CD4-positive, alpha-beta T cell treated with Interleukin-17A for 1 hour (primary cell): Measurements from ENCODE around the gene MED16.
"Not testable (repeated sequence)": the region's sequence is repeated elsewhere in the genome, so short reads cannot be mapped to it uniquely, and the experiment has no call there.

ENCODE experiments used
- DNase-seq: peaks from one replicate; pipeline ENCODE4 v3.0.0-alpha.2; 2020

MED16 gene

DNA sequence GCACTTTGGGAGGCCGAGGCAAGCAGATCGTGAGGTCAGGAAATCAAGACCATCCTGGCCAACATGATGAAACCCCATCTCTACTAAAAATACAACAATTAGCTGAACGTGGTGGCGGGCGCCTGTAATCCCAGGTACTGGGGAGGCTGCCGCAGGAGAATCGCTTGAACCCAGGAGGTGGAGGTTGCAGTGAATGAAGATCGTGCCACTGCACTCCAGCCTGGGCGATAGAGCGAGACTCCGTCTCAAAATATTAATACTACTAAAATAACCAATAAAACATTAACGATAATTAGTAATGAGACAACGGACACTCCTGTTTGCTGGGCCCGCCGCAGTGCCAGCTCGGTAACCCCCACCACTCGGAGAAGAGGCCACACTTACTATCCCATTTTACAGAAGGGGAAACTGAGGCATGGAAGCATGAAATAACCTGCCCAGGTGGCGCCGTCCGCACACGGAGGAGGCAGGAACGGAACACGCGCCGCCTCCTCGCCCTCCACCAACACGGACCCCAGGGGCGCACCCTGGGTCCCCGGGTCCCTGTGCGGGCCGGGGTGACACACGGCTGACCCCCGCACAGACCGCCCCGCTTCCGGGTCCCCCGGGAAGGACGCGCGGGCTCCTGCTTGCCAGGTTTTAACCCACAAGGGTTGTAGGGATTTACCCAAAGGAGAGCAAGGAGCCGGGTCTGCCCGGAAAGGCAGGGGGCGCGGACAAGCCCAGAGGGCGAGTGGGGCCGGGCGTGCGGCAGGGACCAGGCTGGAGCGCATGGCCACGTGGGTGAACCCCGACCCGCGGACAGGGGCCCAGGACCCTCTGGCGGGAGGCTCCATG, 18.4 kb upstream of the MED16 start:
- DNase-seq: no peak

DNA sequence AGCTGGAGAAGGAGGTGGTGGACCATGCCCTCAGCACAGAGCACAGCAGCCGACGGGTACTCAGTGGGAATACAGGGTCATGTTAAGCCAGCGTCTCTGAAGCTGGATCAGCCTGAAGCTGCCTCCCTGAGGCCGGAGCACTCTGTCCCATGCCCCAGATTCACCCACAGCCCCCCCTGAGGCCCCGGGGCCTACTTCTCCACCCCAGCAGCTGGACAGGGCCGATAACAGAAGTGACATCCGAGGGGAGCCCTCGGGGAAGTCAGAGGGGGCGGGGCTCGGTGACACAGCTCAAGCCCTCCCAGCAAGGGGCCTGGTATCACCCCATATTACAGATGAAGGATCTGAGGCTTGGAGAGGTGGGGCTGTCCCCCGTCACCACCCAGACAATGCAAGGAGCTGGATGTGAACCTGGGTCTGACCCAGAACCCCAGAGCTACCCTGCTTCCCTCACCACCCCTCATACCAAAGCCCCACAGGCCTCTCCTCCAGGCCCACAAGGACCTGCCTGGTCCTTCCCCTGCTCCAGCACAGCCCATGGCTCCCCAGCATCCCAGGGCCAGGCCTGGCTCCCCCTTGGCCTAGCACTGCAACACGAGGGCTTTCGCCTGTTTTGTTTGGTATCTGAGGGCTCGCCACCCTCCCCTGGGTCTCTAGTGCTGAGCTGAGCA, 14.3 kb upstream of the MED16 start:
- peak; percentile 48 for DNase-seq

DNA sequence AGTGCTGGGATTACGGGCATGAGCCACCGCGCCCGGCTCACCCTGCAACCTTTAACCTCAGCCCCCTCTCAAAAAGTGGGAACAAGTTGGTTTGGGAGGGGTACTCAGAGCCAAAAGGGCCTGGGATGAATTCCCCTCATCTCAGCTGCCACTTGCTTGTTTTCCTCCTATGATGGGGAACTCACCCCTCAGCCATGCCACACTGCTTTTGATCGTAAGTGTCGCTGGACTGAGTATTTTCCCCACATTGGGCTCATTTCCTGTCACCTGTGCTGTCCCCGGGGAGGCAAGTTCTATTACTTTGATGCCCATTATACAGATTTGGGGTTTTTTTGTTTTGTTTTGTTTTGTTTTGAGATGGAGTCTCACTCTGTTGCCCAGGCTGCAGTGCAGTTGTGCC, 13.5 kb upstream of the MED16 start:
- DNase-seq: peak; percentile 62

DNA sequence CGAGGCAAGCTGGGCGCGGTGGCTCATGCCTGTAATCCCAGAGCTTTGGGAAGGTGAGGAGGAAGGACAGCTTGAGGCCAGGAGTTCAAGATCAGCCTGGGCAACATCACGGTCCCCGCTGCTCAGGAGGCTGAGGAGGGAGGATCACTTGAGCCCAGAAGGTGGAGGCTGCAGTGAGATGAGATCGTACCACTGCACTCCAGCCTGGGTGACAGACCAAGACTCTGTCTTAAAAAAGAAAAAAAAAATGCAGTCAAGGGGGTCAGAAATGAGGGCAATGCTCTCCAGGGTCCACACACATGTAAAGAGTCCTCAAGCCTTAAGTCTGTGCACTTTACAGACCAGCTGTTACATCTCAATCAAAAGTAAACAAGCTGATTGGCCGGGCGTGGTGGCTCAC, 11.6 kb upstream of the MED16 start:
- no peak for DNase-seq

DNA sequence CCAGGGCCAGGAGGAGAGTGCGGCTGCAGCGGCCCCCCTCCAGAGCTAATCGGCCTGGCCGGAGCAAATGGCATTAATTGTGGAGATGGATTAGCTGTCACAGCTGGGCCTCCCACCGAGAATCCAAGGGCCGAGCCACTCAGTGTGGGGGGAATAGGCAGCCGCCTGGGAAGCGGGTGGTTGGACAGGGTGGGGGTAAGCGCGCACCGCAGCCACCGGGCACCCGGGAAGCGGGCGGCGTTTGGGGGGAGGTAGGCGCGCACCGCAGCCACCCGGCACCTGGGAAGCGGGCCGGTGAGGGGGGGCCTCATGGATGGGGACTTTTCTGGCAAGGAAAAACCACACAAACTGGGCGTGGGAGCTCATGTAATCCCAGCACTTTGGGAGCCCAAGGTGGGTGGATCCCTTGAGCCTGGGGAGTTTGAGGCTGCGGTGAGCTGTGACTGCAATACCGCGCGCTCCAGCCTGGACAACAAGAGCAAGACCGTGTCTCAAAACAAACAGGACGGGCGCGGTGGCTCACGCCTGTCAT, 10.3 kb upstream of the MED16 start:
- no peak for DNase-seq

DNA sequence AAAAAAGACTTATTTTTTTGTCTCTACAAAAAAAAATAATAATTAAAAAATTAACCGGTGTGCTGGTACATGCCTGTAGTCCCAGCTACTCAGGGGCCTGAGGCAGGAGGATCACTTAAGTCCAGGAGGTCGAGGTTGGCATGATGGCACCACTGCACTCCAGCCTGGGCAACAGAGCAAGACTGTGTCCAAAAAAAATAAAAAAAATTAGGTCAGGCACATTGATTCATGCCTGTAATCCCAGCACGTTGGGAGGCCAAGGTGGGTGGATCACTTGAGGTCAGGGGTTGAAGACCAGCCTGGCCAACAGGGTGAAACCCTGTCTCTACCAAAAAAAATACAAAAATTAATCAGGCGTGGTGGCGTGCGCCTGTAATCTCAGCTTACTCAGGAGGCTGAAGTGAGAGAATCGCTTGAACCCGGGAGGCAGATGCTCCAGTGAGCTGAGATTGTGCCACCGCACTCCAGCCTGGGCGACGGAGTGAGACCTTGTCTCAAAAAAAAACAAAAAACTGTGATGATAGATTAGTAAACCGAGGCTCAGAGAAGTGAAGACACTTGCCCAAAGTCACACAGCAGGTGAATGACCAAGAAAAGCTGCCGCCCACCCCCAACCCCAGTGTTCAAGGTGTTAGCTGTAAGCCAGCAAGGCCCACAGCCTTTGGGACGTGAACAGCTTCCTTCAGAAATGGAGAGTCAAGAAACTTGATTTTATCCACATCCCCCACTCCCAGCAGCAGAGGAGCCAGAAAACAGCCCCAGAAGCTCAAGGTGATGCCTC, 9.6 kb upstream of the MED16 start:
- no peak for DNase-seq

DNA sequence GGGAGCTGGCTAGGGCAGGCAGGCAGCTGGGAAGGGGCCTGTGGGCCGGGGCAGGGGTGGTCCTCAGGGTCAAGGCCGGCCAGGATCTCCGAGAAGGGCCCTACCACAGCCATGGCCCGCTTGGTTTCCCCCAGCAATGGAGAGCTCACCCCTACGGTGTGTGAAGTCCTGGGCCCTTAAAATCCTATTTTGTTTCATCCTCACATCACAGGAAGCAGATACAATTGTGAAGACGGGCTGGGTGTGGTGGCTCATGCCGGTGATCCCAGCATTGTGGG, 9.0 kb upstream of the MED16 start:
- no peak for DNase-seq

DNA sequence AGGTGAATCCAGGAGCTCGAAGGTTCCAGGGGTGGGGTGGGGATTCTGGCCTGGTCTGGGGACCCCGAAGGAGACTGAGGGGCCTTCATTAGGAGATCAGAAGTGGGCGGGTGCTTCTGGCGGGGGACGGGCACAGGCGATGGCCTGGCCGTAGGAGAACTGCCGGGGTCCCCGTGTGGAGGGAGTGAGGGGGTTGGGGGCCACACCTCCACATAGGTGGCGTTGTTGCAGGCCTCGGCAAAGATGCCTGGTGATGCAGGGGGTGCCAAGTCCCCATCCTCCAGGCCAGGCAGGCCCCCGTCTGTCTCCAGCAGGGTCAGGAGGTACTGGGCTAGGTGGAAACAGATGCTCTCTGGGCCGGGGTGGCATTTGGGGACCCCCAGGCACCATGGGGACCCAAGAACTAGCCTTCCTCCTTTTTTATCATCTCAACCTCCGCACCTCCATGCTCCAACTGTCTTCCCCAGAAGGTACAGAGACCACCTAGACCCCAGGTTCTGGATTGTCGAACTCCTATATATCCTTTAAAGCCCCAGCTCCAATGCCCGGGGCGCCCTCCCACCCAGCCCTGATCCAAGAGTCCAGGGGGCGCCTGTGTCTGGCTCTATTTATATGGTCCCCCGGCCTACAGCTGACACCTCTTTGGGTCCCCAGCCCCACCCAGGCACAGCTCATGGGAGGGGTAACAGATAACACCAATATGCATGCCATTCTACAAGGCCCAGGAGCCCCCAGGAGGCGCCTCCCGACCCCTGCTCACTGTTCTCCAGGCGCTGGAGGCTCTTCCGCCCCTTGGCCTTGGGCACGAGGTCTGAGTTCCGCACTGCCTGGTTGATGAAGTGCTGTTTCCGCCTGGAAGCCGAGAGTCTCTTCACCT, 8.5 kb upstream of the MED16 start:
- no peak for DNase-seq

DNA sequence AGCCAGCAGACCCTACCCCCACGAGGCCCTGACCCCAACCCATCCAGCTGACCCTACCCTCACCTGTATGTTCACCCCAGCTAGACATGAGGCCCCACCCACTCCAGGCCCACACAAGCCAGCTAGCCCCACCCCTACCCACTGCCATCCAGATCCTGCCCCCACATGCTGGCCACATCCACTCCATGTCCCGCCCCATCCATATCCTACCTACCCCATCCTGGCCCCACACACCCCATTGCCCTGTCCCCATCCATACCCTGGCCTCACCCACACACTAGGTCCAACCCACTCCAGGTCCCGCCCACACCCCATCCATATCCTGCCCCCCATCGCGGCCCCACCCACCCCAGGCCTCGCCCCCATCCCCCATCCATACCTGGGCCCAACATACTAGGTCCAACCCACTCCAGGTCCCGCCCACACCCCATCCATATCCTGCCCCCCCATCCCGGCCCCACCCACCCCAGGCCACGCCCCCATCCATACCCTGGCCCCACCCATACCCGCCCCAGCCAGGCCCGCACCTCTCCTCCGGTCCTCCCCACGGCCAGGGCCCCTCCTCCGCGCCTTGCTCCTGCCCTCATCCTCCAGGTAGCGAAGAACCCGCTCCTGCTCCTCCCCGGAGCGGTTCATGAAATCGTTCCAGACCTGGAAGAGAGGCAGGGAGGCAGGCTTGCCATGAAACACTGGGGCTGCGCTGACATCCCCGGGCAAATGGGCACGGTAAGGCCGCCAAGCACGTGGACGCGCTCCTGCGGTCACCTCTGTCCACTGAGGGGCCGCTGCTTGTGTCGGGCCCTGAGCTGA, 7.5 kb upstream of the MED16 start:
- peak; percentile 65 for DNase-seq

DNA sequence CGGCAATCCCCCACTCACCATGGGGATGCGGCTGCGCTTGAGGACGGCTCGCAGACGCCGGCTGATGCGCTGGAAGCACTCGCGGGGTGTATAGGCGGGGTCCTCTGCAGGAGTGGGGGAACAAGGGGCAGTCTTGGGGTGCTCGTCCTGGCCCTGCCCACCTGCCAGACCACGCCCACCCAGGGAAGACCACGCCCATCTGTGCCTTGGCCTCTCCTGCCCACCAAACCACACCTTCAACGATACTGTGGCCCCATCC, 7.0 kb upstream of the MED16 start:
- no peak for DNase-seq

DNA sequence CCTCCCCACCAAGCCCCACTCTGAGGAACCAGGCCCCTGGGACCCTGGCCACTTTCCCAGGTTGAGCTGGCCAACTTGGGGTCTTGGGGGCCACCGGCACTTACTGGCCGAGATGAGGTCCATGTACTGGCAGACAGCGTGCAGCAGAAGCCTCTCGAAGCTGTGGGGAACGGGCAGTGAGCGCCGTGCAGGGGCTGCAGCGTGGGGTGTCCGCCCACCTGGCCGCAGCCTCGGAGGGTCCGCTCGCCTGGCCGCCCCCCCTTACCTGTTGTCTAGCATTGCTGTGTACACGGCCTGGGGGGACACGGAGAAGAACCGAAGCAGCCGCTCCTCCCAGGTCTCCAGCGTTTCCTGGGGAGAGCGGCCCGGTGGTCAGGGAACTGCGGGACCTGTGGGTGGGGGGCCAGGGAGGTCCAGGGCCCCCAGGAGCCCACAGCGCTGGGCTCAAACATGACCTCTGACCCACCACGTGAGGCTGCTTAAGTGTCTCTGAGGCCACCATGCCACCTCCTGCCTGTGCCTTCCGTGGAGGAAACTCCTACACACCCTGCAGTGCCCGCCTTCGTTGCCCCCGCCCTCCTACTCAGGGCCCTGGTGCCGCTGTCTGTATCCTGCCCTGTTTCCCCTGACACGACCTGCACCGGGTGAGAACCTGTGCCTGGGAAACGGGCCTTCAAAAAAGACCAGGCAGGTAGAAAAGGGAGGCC, 6.5 kb upstream of the MED16 start:
- DNase-seq: no peak

DNA sequence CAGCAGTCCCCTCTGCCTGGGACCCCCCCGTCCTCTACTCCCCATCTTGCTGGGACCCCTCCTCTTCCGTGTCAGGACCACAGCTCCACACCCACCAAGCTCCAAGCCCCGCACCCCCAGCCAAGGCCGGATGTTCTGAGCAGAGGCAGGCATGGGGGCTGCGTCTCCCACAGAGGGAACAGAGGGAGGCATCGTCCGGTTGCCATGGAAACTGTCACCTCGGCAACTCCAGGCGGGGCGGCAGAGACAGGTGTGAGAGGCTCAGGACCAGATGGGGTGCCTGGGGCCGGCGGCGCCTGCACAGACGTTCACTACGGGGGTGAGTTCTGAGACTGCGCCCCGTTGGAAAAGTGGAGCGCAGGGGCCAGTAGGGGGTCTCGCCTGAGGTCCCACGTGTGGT, 5.7 kb upstream of the MED16 start:
- DNase-seq: peak; percentile 49

DNA sequence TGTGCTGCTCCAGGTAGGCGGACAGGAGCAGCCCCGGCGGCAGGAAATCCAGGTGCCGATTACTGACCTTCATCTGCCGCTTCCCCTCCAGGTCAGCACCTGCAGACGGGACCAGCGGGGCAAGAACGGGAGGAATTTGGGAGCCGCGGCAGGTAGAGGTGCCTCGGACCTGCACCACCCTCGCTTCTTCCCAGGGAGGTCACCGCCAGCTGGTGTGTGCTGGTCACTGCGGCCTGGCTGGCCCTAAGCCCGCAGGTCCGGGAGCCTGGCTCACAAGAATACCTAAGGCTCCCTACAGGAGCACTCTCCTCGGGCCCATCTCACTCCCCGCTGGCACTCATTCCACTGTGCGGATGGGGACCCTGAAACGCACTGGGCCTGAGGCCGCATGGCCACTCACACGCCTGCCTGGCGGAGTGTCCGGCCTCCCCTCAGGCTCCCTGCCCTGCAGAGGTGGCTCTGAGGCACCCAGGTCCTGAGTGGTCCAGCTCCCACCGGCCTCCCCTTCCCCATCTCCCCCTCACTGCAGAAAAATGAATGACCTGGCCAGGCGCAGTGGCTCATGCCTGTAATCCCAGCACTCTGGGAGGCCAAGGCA, 4.6 kb upstream of the MED16 start:
- no peak for DNase-seq

DNA sequence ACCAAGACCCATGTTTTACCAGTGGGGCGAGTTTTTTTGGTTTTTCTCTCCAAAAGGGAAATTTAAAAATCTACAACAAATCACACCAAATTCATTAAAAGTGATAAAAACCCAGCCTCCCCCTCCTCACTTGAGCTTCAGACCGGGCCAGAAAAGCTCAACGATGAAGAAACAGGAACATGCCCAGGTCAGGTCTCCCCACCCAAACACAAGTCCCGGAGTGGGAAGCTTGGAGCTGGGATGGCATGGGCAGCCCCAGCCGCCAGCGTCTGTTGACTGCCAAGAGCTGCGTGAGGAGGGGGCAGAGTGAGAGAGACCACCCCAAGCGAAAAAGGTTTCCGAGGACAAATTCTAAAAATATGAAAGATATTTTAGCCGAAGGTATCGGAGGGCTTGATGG, 4.0 kb upstream of the MED16 start:
- no peak for DNase-seq

DNA sequence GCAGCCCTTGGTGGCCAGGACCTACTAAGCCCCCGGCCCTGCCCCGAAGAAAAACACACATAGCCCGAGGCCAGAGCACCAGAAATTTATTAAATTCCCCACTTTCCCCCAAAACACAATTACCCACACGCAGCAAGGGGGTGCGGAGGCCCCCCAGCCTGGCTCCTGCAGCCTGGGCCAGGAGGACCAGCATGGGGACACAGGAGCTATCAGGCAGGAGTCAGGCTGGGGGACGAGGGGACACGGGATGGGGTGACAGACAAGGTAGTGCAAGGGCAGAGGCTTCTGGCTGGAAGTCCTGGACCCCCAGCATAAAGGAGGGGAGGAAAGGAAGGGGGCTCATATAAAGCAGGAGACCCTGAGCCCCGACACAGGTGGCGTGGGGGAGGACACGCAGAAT, 3.4 kb upstream of the MED16 start:
- no peak for DNase-seq

DNA sequence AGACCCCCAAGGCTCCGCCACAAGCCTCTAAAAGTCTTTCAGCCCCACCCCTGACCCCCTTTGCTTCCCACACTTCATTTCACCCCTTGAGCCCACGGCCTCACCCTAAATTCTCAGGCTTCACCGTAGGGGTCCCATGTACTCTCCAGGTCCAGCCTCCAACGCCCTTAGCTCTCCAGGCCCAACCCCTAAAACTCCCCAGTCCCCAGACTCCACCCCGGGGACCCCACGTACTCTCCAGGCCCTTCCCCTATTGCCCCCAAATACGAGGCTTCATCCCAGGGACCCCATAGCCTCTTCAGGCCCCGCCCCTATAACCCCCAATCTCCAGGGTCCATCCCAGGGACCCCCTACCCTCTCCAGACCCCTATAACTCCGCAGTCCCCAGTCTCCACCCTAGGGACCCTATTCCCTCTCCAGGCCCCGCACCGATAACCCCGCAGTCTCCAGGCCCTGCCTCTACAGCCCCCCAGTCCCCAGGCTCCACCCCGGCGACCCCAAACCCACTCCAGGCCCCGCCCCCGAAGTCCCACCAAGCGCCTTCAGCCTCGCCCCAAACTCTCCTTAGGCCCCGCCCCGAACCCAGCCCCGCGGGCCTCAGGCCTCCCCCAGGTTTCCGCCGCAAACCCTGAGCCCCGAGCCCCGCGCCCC, 619 bp downstream of the MED16 start:
- DNase-seq: no peak

DNA sequence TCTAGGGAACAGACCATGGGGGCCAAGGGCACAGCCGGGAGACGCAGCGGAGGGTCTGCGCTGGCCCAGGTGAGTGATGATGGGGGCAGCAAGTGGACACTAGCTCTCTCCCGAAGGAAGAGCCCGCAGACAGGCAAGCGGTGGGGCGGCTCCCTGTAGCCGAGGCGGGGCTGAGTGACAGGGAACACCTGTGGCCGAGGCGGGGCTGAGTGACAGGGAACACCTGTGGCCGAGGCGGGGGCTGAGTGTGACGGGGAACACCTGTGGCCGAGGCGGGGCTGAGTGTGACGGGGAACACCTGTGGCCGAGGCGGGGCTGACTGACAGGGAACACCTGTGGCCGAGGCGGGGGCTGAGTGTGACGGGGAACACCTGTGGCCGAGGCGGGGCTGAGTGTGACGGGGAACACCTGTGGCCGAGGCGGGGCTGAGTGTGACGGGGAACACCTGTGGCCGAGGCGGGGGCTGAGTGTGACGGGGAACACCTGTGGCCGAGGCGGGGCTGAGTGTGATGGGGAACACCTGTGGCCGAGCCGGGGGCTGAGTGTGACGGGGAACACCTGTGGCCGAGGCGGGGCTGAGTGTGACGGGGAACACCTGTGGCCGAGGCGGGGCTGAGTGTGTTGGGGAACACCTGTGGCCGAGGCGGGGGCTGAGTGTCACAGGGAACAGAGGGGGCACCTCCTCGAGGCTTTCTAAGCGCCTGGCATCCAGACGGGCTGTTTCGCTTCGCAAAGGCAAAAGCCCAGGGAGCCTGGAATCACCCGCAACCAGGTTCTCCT, 1.4 kb downstream of the MED16 start:
- DNase-seq: not testable (repeated sequence)

DNA sequence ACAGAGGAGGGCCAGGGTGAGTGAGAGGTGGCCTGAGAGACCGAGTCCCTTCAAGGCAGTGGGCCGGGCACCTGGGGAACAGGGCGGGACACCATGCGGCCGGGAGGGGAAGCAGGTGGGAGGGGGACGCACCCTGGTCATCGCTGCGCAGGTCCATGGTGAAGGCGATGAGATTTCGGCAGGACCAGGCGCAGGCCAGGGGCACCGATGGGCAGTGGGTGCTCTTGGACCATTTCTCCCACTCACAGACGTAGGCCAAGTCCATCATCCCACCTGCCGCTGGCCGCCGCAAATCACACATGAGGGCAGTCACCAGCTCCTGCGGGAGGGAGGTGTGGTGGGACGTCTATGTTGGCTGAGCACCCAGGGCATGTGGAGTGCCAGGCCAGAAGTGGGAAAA, 2.2 kb downstream of the MED16 start:
- no peak for DNase-seq

DNA sequence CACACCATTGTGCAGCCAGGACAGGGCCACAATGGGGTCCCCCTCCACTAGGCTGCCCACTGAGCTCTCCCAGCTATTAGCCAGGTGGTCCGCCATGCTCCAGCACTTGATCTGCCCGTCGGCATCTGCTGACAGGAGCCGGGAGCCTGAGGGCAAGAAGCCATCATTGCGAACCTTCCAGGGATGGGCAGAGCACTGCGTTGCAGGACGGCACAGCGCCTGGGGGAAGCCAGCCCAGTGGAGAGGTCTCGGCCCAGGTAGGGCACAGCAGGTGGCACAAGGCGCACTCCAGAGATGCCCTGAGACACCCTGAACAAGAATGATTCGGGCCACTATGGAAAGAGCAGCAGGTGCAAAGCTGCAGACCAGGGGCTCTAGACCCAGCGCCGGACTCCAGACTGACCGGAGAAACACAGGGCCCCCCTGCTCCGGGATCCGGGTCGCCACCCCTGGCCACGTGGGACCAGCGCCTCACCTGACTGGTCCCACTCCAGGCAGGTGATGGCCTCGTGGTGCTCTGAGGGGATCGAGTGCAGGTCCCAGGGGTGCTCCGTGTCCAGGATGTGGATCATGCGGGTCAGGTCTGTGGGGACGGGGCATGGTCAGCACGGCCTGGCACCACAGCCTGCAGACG, 3.2 kb downstream of the MED16 start:
- no peak for DNase-seq
